ENCODE measurements around the gene KIRREL3.

- TF ChIP-seq POLR2A (IDR thresholded peaks at IDR 0.05; ENCODE audit: low read depth, low read length) (no peak), POLR2AphosphoS5 (IDR thresholded peaks at IDR 0.05; ENCODE audit: low read depth, low read length) (no peak), TAF1 (IDR thresholded peaks at IDR 0.05; ENCODE audit: low read depth, low read length) (no peak), SPI1 (IDR thresholded peaks at IDR 0.05; ENCODE audit: low read depth, low read length) (no peak), POU2F2 (IDR thresholded peaks at IDR 0.05; ENCODE audit: low read depth, low read length) (no peak), PAX5 (IDR thresholded peaks at IDR 0.05; ENCODE audit: insufficient read depth, low read length, severe bottlenecking) (no peak)
Measured at GRCh38 chr11:126408901-126409619, 591.5 kb downstream of the KIRREL3 start.
